MM.1S (cell line): ENCODE results near the gene RAD23A.

Source experiments
- EZH2 ChIP-seq: fragments of 300-600 bp; sonication (generic); optimal IDR thresholded peaks from 2 replicates; pipeline ENCODE3; 2017; ENCODE audit warnings: low read depth, mild to moderate bottlenecking, antibody characterized with exemption, low read length, mixed read lengths
- TF ChIP-seq, protein P1 (sequence below): fragments of 300-600 bp; sonication (generic); IDR thresholded peaks from 2 replicates; pipeline ENCODE4 v1.5.1; 2016; ENCODE audit warnings: antibody characterized with exemption, low read length, mixed read lengths

DNA sequence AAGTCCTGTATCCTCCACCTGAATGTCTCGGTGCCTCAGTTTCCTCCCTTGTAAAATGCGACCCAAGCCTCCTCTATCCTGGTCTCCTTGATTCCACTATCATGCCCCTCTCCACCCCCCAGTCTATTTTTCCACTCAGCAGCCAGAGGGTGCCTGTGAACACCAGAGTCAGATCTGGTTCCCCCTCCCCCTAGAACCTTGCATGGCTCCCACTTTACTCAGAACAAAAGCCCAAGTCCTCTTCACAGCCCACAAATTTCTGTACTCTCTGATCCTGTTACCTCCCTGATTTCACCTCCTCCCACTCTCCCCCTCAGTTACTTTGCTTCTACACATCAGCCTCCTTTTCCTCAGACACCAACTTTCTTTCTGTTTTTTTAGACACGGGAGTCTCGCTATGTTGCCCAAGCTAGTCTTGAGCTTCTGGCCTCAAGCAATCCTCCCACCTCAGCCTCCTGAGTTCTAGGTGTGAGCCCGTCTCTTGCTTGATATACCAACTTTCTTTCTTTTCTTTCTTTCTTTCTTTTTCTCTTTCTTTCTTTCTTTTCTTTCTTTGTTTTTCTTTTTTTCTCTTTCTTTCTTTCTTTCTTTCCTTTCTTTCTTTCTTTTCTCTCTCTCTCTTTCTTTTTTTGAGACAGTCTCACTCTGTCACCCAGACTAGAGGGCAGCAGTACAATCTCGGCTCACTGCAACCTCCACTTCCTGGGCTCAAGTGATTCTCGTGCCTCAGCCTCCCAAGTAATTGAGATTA lies 24.6 kb downstream of the RAD23A start:
- TF ChIP-seq, protein P1, sequence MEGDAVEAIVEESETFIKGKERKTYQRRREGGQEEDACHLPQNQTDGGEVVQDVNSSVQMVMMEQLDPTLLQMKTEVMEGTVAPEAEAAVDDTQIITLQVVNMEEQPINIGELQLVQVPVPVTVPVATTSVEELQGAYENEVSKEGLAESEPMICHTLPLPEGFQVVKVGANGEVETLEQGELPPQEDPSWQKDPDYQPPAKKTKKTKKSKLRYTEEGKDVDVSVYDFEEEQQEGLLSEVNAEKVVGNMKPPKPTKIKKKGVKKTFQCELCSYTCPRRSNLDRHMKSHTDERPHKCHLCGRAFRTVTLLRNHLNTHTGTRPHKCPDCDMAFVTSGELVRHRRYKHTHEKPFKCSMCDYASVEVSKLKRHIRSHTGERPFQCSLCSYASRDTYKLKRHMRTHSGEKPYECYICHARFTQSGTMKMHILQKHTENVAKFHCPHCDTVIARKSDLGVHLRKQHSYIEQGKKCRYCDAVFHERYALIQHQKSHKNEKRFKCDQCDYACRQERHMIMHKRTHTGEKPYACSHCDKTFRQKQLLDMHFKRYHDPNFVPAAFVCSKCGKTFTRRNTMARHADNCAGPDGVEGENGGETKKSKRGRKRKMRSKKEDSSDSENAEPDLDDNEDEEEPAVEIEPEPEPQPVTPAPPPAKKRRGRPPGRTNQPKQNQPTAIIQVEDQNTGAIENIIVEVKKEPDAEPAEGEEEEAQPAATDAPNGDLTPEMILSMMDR = no peak
- TF ChIP-seq EZH2 = no peak
